Glutamatergic neuron (in vitro differentiated cells): ENCODE measurements around the gene HGF. TPM values are rescaled to one million over a fixed set of nuclear protein-coding genes. Genes with fewer than 3 reads are reported as not detected.

Source experiments
- DNase-seq: peaks from one replicate; pipeline ENCODE4 v3.0.0; 2022
- H3K27ac Mint-ChIP-seq: one replicate; pipeline ENCODE4 v1.8.0; 2020; ENCODE audit warnings: mild to moderate bottlenecking, mixed read lengths, inconsistent platforms; ENCODE audit not compliant: unreplicated experiment
- H3K27me3 Mint-ChIP-seq: one replicate; pipeline ENCODE4 v1.8.0; 2020; ENCODE audit warnings: mild to moderate bottlenecking, moderate library complexity, mixed read lengths, inconsistent platforms; ENCODE audit not compliant: unreplicated experiment
- H3K36me3 Mint-ChIP-seq: one replicate; pipeline ENCODE4 v1.8.0; 2020; ENCODE audit warnings: mild to moderate bottlenecking, mixed read lengths, inconsistent platforms; ENCODE audit not compliant: unreplicated experiment
- H3K4me1 Mint-ChIP-seq: one replicate; pipeline ENCODE4 v1.8.0; 2020; ENCODE audit warnings: mild to moderate bottlenecking, low read depth, mixed read lengths, inconsistent platforms; ENCODE audit not compliant: unreplicated experiment
- H3K4me3 Mint-ChIP-seq: one replicate; pipeline ENCODE4 v1.8.0; 2020; ENCODE audit warnings: mild to moderate bottlenecking, mixed read lengths, inconsistent platforms; ENCODE audit not compliant: unreplicated experiment
- H3K9me3 Mint-ChIP-seq: one replicate; pipeline ENCODE4 v1.8.0; 2020; ENCODE audit warnings: mild to moderate bottlenecking, moderate library complexity, mixed read lengths, inconsistent platforms; ENCODE audit not compliant: unreplicated experiment
- CTCF ChIP-seq: fragments of 200-600 bp; sonication (generic); IDR thresholded peaks from one replicate; pipeline ENCODE4 v1.5.0; 2021; ENCODE audit not compliant: partially characterized antibody, unreplicated experiment
- total RNA-seq: library from RNA; stranded (reverse); fragmentation: NEBNext Ultra II Directional; extraction: Animal tissue kit (Norgen Biotek cat#: 25700); gene quantifications from one replicate; pipeline ENCODE4 v1.2.1, GENCODE V29; 2021; ENCODE audit not compliant: unreplicated experiment

Gene HGF
- total RNA-seq, 1 donor from 2014 or later, result not detected

DNA sequence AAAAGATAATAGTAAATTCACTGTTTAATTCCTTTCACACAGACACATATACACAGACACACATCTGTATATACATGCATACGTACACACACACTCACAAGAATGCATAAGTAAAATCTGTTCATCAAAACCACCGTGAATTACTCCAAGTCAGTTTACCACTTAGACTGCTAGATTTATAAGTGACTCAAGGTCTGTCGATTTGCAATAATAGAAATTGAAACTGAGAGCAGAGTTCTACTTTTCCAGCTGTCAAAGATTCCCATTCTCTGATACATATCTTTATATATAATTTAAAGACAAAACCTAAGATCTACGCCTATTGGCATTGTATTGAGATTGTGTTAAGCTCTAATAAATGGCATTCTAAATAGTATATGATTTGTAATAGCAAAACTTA lies 9.9 kb upstream of the HGF start:
- no peak for TF ChIP-seq CTCF
- Mint-ChIP-seq H3K9me3 (no peaks in the 10 kb centered on the region), H3K27ac (no peak overlapping the region), H3K4me1 (no peaks in the 10 kb centered on the region), H3K27me3 (no peaks in the 10 kb centered on the region), H3K4me3 (no peak overlapping the region), H3K36me3 (no peaks in the 10 kb centered on the region)
- no peak for DNase-seq

- H3K9me3 Mint-ChIP-seq, result no peaks in the 10 kb centered on the region
Observed at GRCh38 chr7:81777697-81778096, 7.8 kb upstream of the HGF start.

GRCh38 chr7:81776948-81777630 lies 7.2 kb upstream of the HGF start:
- Mint-ChIP-seq H3K36me3 (no peaks in the 10 kb centered on the region), H3K27me3 (no peaks in the 10 kb centered on the region), H3K4me3 (no peak overlapping the region), H3K4me1 (no peaks in the 10 kb centered on the region), H3K27ac (no peak overlapping the region), H3K9me3 (no peaks in the 10 kb centered on the region)
- DNase-seq, result no peak
- no peak for TF ChIP-seq CTCF

More at GRCh38 chr7:81777697-81778096, 7.8 kb upstream of the HGF start:
- Mint-ChIP-seq H3K36me3 (no peaks in the 10 kb centered on the region), H3K4me3 (no peak overlapping the region), H3K27ac (no peak overlapping the region), H3K4me1 (no peaks in the 10 kb centered on the region), H3K27me3 (no peaks in the 10 kb centered on the region)
- DNase-seq, result no peak
- no peak for TF ChIP-seq CTCF

GRCh38 chr7:81776161-81776560 lies 6.3 kb upstream of the HGF start:
- no peaks in the 10 kb centered on the region for H3K9me3 Mint-ChIP-seq
- TF ChIP-seq CTCF, result no peak
- H3K27me3 Mint-ChIP-seq, result no peaks in the 10 kb centered on the region
- no peak overlapping the region for H3K27ac Mint-ChIP-seq
- H3K4me3 Mint-ChIP-seq, result no peak overlapping the region
- H3K36me3 Mint-ChIP-seq, result no peaks in the 10 kb centered on the region
- no peaks in the 10 kb centered on the region for H3K4me1 Mint-ChIP-seq
- no peak for DNase-seq

DNA sequence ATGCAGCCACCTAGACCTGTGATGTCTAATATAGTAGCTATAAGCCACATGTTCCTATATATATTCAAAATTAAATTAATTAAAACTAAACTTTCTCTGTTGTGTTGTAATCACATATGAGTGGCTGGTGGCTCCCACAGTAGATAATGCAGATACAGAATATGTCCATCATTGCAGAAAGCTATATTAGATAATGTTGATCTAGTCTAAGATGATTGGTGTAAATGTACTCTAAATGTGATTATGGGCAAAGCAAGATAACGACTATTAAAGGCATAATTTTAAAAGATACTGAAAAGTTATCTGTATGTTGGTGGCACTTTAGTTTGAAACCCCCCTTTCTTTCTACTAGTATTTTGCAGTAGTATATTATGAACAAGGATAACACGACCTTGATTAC lies 5.7 kb upstream of the HGF start:
- Mint-ChIP-seq H3K27ac (no peak overlapping the region), H3K36me3 (no peaks in the 10 kb centered on the region), H3K4me3 (no peak overlapping the region), H3K27me3 (no peaks in the 10 kb centered on the region), H3K9me3 (no peaks in the 10 kb centered on the region), H3K4me1 (no peaks in the 10 kb centered on the region)
- no peak for DNase-seq
- TF ChIP-seq CTCF, result no peak
